Adipocyte (in vitro differentiated cells): Measurements from ENCODE around the gene SCARB1.
A peak's percentile ranks its signal among the peaks of the same experiment; 100 is the strongest.

Experiments
- DNase-seq: peaks from one replicate; pipeline ENCODE4 v3.0.0-alpha.2; 2015; ENCODE audit warnings: low read depth
- H3K27me3 ChIP-seq: replicated peaks from 2 replicates; pipeline ENCODE4 v1.7.0; 2013; ENCODE audit warnings: mild to moderate bottlenecking, low read length, moderate library complexity; ENCODE audit not compliant: control insufficient read depth, insufficient read depth
- H3K36me3 ChIP-seq: 2 replicates; pipeline ENCODE4 v1.7.0; 2013; ENCODE audit warnings: low read length, mild to moderate bottlenecking, moderate library complexity; ENCODE audit not compliant: control insufficient read depth, insufficient read depth, severe bottlenecking
- H3K4me1 ChIP-seq: 2 replicates; pipeline ENCODE4 v1.7.0; 2013; ENCODE audit warnings: mild to moderate bottlenecking, low read length, moderate library complexity; ENCODE audit not compliant: control insufficient read depth, insufficient read depth
- H3K4me3 ChIP-seq: 2 replicates; pipeline ENCODE4 v1.7.0; 2013; ENCODE audit warnings: mild to moderate bottlenecking, low read length, moderate library complexity
- H3K9ac ChIP-seq: 2 replicates; pipeline ENCODE4 v1.7.0; 2013; ENCODE audit warnings: mild to moderate bottlenecking, low read length, moderate library complexity
- H3K9me3 ChIP-seq: 2 replicates; pipeline ENCODE4 v1.7.0; 2013; ENCODE audit warnings: mild to moderate bottlenecking, low read length, moderate library complexity; ENCODE audit not compliant: control insufficient read depth

SCARB1 gene

DNA sequence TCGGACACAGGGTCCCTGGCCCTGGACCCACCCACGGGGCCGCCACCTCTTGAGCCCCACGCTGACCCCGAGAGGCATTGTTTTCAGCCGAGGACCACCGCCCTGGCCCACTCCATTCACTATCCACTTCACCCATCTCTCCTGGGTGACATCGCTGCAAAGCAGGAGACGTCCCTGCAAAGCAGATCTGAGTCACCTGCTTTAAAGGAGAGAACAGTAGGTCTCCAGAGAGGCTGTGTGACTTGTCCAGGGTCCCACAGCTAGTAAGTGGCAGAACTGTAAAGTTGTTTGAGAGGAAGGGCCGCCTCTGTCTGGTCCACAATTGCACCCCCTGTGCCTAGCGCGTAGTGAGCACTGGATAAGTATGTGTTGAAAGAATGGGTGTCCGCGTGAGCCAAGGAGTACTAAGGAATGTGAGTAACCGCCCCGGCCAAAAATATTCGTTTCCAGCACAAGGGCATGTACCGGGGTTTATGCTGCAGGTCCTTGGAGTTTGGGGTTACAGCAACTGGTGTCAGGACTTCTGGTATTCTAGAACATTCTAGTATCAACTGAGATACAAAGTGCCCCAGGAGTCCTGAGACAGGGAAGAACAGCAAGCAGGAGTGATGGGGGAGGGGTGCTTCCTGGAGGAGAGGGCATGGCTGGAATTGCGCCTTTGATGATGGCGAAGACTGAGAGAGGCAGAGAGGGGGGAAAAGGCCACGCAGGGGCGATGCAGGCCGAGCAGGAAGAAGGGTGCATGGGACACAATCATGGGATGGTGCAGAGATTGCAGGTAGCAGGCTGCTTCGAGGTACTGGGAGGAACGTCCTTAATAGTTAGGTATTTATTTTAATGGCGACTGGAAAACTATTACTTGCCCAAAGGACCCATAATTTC lies 91.1 kb downstream of the SCARB1 start:
- H3K4me3 ChIP-seq = no peak overlapping the region
- no peaks in the 10 kb centered on the region for H3K9me3 ChIP-seq
- no peak for DNase-seq
- H3K36me3 ChIP-seq = no peaks in the 10 kb centered on the region
- H3K9ac ChIP-seq = peak overlapping the region; percentile 15
- no peaks in the 10 kb centered on the region for H3K27me3 ChIP-seq
- H3K4me1 ChIP-seq = peaks cover 69% of the 10 kb centered on the region

DNA sequence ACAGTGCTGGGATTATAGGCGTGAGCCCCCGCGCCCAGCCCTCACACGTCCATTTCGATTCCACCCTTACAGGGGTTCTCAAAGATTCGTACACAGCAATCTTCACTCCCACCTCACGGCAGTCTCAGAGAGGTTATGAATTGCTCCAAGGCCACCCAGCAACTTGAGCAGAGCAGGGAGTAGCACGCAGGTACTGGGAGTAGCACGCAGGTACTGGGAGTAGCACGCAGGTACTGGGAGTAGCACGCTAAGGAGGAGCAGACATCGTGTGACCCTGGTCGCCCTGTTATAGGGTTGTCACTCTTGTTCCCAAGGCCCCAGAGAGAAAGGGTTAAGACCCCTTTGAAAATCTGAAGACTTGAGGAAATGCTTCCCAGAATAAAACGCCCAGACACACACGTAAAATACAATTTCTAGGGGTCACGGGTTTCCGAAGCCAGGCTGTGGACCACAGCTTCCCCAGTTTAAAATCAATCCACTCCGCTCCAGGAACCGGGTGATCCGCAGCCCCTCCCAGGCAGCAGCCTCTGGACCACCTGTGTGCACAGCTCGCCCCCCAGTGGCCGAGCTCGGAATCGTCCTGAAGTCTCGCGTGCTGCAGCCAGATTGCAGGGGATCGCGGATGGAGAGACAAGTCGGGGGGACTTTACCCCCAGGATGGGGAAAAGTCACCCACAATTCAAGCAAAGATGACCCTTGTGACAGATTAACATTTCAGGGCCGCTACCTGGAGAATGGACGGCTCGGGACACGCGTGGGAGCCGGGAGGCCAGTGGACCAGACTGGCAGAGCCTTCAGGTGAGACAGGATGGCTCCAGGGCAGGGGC lies 92.0 kb downstream of the SCARB1 start:
- peak overlapping the region; percentile 44 for H3K9ac ChIP-seq
- H3K9me3 ChIP-seq = no peaks in the 10 kb centered on the region
- peaks cover 64% of the 10 kb centered on the region for H3K4me1 ChIP-seq
- no peaks in the 10 kb centered on the region for H3K36me3 ChIP-seq
- H3K4me3 ChIP-seq = no peak overlapping the region
- DNase-seq = peak; percentile 90
- H3K27me3 ChIP-seq = no peaks in the 10 kb centered on the region

DNA sequence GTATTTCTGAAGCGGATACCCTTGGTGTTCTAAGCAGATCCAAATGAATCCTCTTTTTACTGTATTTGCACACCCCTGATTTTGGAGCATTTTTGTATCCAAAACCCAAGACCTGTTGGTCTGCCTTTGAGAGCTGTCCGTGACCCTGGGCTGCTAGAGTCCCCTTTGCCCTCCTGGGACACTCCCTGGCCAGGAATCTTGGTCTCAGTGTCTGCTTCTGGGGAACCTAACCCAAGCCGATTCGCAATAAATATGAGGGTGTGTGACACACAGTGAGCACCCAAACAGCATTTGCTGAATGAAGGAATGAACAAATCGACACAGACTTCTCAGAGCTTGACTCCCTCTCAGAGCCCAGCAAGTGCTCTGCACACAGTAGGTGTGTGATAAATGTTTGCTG lies 92.9 kb downstream of the SCARB1 start:
- no peaks in the 10 kb centered on the region for H3K27me3 ChIP-seq

DNA sequence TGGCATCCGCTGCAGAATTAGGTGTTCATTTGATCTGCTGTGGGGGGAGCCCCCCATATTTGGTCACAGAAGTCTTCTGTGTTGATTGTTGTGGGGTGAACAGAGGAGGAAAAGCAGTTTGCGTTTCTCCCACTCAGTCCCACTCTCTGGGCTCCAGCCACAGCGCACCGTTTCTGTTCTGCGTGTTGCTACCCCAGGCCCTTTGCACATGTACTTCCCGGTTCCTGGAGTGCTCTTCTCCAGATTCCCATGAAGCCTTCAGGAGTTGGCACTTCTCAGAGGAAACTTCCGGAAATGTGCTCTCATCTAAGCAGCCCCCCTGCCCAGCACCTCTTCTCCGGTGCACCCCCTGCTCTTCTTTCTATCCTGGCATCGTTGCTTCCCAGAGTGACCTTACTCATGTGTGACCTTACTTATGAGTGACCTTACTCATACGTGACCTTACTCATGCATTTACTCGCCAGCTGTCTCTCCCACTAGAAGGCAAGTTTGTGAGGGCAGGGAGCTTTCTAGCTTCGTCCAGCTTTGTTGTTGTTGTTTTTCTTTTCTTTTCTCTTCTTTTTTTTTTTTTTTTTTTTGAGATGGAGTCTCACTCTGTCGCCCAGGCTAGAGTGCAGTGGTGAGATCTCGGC lies 93.7 kb downstream of the SCARB1 start:
- Histone ChIP-seq H3K36me3 (no peaks in the 10 kb centered on the region), H3K27me3 (no peaks in the 10 kb centered on the region), H3K9ac (no peak overlapping the region), H3K4me3 (no peak overlapping the region), H3K9me3 (no peaks in the 10 kb centered on the region), H3K4me1 (peaks cover 63% of the 10 kb centered on the region)
- no peak for DNase-seq

More for the DNA sequence above, 92.9 kb downstream of the SCARB1 start:
- Histone ChIP-seq H3K9me3 (no peaks in the 10 kb centered on the region), H3K4me3 (no peak overlapping the region), H3K4me1 (peaks cover 64% of the 10 kb centered on the region), H3K36me3 (no peaks in the 10 kb centered on the region), H3K9ac (no peak overlapping the region)
- DNase-seq = no peak

DNA sequence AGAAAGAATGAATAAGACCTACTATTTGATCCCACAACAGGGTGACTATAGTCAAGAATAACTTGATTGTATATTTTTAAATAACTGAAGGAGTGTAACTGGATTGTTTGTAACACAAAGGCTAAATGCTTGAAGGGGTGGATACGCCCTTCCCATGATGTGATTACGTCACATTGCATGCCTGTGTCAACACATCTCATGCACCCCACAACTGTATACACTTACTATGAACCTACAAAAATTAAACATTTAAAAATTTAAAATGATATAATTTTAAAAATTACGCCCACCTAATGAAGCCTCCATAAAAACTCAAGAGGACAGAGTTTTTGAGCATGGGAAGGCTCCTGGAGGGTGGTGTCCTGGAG lies 94.5 kb downstream of the SCARB1 start:
- Histone ChIP-seq H3K9me3 (no peaks in the 10 kb centered on the region), H3K27me3 (no peaks in the 10 kb centered on the region), H3K4me3 (no peak overlapping the region), H3K36me3 (no peaks in the 10 kb centered on the region), H3K9ac (no peak overlapping the region), H3K4me1 (peaks cover 63% of the 10 kb centered on the region)
- peak; percentile 53 for DNase-seq

DNA sequence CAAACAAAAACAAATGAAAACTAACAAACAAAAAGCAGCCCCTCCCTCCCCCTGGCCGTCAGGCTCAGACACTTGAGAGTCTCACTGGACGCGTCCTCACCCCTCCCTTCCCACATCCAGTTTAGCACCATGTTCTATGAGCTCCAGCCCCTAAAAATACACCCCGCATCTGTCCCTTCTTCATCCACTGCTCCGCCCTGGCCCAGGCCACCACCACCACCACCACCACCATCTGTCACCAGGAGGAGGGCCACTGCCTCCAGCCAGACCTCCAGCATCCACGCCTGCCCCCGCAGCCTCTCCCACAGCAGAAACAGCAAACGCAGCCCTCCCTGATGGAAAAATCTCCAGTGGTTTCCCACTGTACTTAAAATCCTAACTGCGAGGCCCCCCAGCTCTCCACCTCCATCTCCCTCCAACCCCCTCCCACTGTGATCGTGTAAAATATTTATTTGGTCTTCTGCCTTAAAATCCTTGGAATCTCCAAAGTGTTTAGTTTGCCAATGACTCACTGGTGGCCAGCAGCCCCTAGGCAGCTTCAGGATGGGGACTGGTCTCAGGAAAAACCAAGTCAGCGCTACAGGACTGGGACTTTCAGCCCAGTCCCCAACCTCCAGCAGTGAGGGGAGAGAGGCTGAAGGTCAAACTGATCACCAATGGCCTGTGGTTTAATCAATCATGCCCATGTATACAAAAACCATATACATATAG lies 95.1 kb downstream of the SCARB1 start:
- peak; percentile 51 for DNase-seq
- peaks cover 63% of the 10 kb centered on the region for H3K4me1 ChIP-seq
- no peaks in the 10 kb centered on the region for H3K9me3 ChIP-seq
- no peaks in the 10 kb centered on the region for H3K36me3 ChIP-seq
- H3K4me3 ChIP-seq = no peak overlapping the region
- no peaks in the 10 kb centered on the region for H3K27me3 ChIP-seq
- H3K9ac ChIP-seq = peak overlapping the region; percentile 4

DNA sequence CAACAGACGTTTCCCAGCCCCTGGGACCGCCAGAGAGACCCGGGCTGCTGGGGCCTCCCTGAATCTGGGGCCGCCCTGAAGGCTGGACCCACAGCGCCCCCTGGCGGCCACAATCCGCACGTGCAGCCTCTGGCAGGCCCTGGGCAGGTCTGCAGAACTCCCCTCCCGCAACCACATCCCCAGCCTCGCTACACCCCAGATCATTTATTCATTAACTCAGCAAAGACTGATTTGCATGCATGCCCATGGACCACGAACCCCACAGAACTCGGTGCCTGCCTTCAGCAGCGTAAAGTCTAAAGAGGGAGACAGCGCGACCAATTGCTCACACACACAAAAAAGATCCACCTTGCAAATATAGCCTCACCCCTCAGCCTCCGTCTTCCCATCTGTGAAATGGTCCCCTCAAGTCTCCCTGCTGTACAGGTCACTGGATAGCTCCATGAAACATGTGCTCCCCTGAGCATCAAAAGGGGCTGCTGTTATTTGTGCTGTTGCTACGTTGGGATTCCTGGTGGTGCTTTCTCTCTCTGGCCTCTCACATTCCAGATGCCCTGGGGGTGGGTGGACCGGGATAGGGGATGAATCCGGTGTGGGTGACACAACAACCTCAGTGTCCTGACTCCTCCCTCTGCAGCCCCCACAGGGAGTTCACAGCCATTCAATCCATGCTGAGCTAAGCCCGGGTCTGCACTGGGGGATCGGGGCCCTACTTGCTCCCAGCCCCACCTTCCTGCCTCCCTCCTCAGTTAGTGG lies 96.4 kb downstream of the SCARB1 start:
- Histone ChIP-seq H3K36me3 (no peaks in the 10 kb centered on the region), H3K4me3 (no peak overlapping the region), H3K4me1 (peaks cover 58% of the 10 kb centered on the region), H3K9ac (peak overlapping the region; percentile 24), H3K9me3 (no peaks in the 10 kb centered on the region), H3K27me3 (no peaks in the 10 kb centered on the region)
- DNase-seq = peak; percentile 86

DNA sequence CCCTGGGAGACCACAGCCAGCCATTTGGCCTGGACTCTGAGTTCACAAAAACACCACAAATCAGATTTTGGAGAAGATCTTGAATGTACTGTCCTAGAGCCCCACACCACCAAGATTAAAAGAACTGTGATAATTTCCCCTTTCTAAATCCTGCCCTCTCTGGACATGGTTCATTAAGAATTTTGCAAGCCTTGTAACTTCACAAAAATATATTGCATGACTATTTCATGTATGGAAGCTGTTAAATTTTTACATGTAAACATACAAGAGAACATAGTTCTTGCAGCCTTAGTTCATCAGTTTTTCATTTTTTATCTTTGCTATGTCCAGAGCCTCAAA lies 97.0 kb downstream of the SCARB1 start:
- no peak for DNase-seq
- H3K36me3 ChIP-seq = no peaks in the 10 kb centered on the region
- H3K27me3 ChIP-seq = no peaks in the 10 kb centered on the region
- peaks cover 53% of the 10 kb centered on the region for H3K4me1 ChIP-seq
- no peaks in the 10 kb centered on the region for H3K9me3 ChIP-seq
- no peak overlapping the region for H3K4me3 ChIP-seq
- peak overlapping the region; percentile 24 for H3K9ac ChIP-seq

DNA sequence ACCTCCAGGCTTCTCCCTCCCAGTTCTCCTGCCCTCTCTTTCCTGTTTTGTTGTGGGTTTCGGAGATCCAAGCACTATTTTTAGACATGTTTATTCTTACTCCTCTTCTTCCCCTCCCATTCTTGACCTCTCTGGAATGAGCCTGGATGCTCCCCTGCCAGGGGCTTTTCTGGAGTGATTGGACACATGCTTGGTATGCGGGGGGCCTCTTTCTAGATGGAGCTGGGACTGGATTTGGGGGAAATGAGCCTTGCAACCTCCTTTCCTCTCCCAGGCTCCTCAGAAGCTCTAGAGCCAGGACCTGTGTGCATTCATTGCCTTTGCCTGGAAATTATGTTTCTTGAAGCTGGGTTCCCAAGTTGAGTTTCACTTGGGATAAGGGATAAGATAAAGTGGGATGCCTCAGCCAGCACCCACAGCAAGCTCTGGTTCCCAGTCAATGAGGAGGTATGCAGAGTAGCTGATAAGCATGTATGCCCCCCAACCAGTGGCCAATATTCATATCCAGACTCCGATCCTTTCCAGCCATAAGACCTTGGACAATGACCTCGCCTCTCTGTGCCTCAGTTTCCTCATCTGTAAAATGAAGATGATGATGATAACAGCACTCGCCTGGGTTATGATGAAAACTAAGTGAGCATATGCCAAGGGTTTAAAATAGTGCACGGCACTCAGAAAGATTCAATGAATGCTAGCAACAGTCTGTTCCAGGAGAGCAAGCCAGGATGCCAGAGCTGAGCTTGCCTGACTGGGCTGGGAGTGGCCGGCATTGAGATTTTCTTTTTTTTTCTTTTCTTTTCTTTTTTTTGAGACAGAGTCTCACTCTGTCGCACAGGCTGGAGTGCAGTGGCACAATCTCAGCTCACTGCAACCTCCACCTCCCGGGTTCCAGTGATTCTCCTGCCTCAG lies 97.8 kb downstream of the SCARB1 start:
- Histone ChIP-seq H3K4me1 (peaks cover 49% of the 10 kb centered on the region), H3K9me3 (no peaks in the 10 kb centered on the region), H3K27me3 (no peaks in the 10 kb centered on the region), H3K9ac (peak overlapping the region; percentile 53), H3K4me3 (peak overlapping the region; percentile 28), H3K36me3 (no peaks in the 10 kb centered on the region)
- DNase-seq = peak; percentile 49
